GM10847 (cell line): ENCODE measurements around the gene RPH3AL.

Experiments used
- POLR2A ChIP-seq: IDR thresholded peaks from 2 replicates; pipeline ENCODE4 v1.6.1; 2011; ENCODE audit not compliant: insufficient read length; ENCODE audit errors: extremely low read depth

The RPH3AL gene

DNA sequence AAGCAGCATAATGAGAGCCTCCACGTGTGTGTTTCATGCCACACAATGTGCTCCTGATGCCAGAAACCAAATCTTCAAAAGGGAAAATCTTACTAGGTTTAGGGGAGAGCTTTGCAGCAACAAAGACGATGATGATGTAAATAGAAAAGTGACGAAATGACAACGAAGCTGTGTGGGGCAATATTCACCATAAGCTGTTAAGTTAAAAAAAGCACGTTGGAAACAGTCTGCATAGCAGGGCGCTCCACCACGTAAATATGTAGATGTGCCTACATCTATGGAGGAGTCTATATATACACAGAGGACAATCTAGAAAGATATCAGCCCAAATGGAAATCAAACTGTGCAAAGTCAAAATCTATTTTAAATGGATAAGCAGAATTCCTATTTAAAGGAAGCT, 61.0 kb downstream of the RPH3AL start:
- no peak for TF ChIP-seq POLR2A

DNA sequence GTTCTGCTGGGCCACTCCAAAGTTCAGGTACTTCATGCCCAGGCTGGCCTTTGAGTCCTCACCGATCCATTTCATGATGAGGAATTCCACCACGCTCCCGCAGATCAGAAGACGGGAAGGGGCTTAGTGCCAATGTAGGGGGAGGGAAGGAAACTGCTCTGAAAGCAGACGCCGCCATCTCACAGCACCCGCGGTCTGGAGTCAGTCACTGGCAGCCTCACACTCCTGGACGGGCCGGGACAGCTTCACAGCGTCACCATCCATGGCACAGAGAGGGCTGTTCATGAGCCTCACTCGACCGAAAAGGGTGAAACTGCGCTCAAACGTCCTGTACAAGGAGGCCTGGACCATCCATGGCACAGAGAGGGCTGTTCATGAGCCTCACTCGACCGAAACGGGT, 62.0 kb downstream of the RPH3AL start:
- TF ChIP-seq POLR2A, result no peak

GRCh38 chr17:290121-290521, 62.5 kb downstream of the RPH3AL start:
- TF ChIP-seq POLR2A, result no peak

DNA sequence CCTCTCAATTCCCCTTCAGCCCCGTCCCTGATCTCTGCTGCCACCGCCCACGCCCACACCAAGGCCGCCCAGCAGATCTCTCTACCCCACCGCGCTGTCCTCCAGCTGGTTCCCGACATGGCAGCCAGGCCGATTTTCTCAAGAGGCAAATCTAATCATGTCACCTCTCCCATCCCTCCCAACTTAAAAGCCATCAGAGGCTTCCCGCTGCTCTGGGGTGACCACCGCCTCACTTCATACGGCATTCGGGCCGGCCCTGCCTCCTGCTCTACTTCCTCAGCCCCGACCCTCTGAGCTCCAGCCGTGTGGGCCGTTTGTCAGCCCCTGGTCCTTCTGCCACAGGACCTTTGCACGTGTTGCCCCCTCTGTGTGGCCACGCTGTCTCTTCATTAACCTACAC, 63.2 kb downstream of the RPH3AL start:
- no peak for TF ChIP-seq POLR2A

GRCh38 chr17:288802-289356, 63.7 kb downstream of the RPH3AL start:
- TF ChIP-seq POLR2A, result no peak

GRCh38 chr17:286571-286970, 66.0 kb downstream of the RPH3AL start:
- TF ChIP-seq POLR2A, result no peak

GRCh38 chr17:285751-286422, 66.7 kb downstream of the RPH3AL start:
- no peak for TF ChIP-seq POLR2A

DNA sequence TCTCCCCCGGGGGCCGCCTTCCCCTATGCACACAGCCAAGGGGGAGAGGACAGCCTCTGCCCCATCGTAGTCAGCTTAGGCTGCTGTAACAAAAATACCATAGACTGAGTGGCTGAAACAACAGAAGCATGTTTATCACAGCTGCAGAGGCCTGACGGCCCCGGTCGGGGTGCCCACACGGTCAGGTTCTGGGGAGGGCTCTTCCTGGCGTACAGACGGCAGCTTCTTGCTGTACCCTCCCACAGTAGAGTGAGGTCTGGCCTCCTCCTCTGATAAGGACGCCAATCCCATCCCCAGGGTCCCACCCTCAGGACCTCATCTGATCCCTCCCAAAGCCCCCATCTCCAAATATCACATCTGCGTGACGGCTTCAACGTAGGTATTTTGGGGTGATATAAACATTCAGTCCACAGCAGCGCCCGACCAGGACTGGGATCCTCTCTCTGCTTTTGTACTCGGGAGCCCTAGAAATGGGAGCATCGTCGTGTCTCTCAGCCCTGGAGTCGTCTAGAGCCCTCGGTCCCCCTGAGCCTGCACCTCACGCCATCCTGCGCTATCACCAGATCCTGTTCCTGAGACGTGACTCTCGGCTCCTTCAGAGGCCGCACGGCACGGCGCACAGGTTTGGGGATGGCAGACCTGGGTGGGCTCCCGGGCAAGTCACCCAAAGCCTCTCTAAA, 67.8 kb downstream of the RPH3AL start:
- no peak for TF ChIP-seq POLR2A

DNA sequence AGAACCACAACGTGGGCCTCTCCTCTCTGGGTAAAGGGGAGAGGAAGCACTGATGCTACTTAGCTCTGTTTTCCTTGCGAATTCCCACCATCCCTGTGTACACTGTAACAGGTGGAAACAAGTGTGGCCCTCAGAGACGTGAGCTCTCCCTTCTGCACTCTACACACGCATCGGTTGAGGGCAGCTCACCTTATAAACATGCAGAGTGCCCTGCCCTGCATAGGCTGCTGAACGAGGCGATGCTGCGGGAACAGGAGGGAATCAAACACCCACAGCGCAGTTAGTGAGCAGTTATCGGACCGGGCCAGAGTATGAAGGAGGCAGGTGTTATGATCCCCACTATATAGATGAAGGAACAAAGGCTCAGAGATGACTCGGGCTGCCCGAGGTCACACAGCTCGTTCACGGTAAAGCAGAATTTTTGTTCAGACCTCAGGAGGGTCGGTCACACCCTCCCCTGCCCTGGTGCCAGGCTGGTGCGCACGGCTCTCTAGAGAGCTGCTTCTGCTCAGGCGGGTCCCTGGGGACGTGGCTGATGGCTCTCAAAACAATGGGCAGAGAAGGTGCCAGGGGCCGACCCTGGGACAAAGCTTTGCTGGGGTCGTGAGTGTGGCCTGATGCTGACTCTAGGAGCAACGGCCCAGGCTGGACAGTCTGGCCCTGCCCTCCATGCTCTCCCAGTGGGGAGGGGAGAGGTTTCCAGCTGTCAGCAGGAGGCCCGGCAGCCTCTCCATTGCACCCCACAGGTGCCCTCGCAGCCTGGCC, 68.5 kb downstream of the RPH3AL start:
- TF ChIP-seq POLR2A, result no peak

DNA sequence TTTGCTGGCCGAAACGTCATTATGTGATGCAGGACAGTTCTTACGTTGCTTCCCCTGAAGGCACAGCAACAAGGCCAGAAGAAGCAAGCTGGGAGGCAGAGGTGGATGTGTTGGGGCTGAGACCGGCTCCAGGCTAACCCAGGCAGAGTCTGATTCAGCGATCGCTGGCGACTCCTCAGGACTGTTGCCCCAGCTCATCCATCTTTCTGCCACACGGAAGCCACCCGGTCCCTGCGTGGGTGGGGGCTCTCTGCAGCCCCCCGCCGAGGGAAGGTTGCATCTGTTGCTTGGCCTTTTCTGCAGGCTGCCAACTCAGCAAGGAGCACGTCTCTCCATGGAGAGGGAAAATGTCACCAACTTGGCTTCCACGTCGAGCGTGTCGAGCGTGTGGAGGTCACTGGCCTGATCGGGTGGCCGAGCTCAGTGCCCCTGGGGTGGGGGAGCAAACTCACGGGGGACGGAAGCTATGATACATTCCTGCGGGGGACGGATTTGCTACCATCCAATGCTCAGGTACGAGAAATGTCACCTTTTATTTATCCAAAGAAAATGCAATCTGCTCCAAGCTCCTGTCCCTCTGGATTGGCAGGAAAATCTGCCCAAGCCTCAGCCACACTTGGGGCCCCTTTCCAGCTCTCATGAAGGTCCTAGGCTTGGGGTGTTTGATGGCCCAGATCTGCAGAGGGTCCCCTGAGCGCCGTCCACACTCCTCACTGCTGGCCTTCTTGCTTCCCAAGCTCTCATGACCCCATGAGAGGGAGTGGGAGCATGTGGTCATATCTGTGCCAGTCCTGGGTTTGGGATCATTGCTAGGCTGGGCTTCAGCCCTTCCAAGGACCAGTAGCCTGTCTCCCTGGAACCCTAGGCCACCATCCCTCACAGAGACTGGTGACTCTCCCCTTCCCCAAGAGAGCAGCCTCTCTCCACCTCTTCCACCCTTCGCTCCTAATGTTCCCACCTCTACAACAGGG, 69.4 kb downstream of the RPH3AL start:
- no peak for TF ChIP-seq POLR2A

DNA sequence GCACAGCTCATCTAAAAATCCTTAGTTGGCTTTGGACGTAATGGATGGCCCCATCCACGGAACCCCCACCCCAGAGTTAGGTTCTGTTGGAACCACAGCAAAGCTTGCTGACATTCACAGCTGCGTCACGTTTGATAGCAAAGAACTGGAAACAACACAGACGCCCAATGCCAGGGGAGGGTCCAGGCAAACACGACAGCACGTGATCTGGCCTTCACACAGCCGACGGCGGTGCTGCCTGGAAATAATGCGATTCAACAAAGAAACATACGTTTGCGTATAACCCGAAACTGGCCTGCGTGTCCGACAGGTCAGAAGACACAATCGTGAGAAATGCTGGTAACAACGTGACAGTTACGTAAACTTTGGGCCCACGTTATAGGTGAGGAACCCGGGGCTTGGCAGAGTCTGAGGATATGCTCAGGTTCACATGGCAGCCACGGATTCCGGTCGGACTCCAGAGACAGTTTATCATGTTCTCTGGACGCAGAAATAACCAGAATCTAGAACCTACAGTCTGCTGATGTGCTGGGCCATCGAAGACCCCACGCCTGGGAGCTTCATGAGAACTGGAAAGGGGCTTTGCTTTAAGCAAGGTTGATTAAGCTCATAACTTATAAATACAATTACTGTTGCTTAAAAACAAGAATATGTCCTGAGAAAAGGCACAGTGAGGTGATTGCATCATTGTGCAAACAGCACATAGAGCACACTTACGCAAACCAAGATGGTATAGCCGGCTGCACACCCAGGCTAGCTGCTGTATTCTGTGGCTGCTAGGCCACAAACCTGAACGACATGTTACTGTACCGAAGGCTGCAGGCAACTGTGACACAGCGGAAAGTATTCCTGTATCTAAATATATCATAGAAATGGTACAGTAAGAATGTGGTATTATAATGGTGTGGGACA, 70.4 kb downstream of the RPH3AL start:
- TF ChIP-seq POLR2A, result no peak

DNA sequence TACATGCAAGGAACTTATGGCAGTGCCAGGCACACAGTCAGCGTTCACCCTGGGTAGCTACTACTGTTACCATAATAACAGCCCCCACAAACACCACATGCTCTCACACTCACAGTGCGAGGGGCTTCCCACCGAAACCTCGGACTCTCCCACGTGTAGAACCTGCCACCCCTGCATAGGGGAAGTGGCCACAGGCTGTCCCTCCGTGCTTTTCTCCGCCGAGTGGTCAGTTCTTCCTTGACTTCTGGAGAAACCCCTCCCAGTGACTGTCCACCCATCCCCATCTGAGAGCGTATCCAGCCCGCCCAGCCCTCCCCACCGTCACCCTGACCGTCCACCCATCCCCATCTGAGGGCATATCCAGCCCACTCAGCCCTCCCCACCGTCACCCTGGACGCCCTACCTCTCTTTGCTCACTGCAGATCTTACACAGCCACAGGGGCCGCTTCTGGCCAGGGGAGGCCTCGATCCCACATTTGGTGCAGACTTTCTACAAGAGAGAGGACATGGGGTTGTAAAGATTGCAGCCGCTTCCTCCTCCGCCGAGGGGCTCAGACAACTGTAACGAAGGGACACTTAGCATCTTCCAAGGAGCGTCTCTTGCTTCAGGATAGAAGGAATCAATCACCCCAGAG, 71.1 kb downstream of the RPH3AL start:
- no peak for TF ChIP-seq POLR2A

- no peak for TF ChIP-seq POLR2A
Observed at GRCh38 chr17:280901-281300, 71.7 kb downstream of the RPH3AL start.
